HL-60 (cell line): ENCODE data around the gene VWA5A.

ENCODE experiments used
- DNase-seq, 2 experiments: peaks; one replicate each; pipeline ENCODE4 v3.0.0-alpha.2; 2010 to 2020; ENCODE audit warnings: low read depth in 1 of 2, low spot score in 1 of 2
- H3K27ac ChIP-seq: fragments of 250-450 bp; sonication (Bioruptor Pico); replicated peaks from 2 replicates; pipeline ENCODE4 v1.5.1; 2020; ENCODE audit warnings: mild to moderate bottlenecking, moderate library complexity
- H3K27me3 ChIP-seq: fragments of 250-450 bp; sonication (Bioruptor Pico); 2 replicates; pipeline ENCODE4 v1.5.1; 2021; ENCODE audit warnings: mild to moderate bottlenecking, moderate library complexity; ENCODE audit not compliant: insufficient read depth, poor library complexity, severe bottlenecking
- H3K4me3 ChIP-seq: replicated peaks from 2 replicates; pipeline ENCODE4 v1.5.1; 2011; ENCODE audit warnings: mild to moderate bottlenecking, control low read depth, low read length; ENCODE audit not compliant: insufficient read depth
- CTCF ChIP-seq: IDR thresholded peaks from one replicate; pipeline ENCODE4 v1.5.1; 2011; ENCODE audit warnings: low read length, control low read depth, inconsistent platforms; ENCODE audit not compliant: insufficient read depth
- GABPA ChIP-seq: IDR thresholded peaks from 2 replicates; pipeline ENCODE4 v1.6.1; 2012; ENCODE audit warnings: low read depth
- POLR2AphosphoS5 ChIP-seq: IDR thresholded peaks from 2 replicates; pipeline ENCODE4 v1.6.1; 2012; ENCODE audit warnings: low read depth
- REST ChIP-seq: IDR thresholded peaks from 2 replicates; pipeline ENCODE4 v1.6.1; 2012; ENCODE audit warnings: low read depth; ENCODE audit not compliant: insufficient replicate concordance
- SPI1 ChIP-seq: IDR thresholded peaks from 2 replicates; pipeline ENCODE4 v1.6.1; 2012; ENCODE audit warnings: low read depth, mild to moderate bottlenecking, borderline replicate concordance

Gene VWA5A

DNA sequence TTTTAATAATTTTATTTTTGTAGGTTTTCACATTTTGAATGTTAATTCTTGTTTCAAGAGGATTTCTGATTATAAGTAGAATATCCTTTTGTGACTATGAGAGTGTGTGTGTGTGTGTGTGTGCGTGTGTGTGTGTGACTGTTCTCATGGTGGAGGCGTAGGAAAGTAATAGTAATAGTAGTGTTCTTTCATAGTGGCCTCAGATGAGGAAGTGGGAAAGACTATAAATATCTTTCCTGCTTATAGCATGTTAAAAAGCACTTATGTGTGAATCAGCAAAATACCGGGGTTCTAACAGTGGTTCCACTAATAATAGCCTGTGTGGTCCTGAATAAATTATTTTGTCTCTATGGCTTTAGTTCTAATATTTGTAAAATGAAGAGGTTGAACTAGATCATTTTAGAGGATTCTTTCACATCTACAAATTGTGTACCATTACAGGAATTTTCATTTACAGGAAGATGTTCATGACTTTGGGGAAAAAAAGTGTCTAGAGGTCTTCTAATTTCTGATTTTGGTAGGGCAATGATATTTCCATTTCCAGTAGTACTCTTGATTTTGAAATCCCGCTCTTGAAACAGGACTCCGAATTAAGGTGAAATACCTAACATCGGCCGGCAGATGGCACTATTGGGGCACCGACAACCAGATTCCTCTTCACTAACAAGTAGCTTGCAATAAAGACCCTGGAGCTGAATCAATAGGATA is 44.2 kb upstream of the VWA5A start:
- Histone ChIP-seq H3K27ac (no peak overlapping the region), H3K4me3 (no peak overlapping the region), H3K27me3 (peaks cover 7% of the 10 kb centered on the region)
- DNase-seq, result peak; percentile 74 to 78
- TF ChIP-seq REST (no peak), POLR2AphosphoS5 (no peak), CTCF (no peak), GABPA (no peak), SPI1 (peak; percentile 86)

GRCh38 chr11:124071623-124071948 is 43.7 kb upstream of the VWA5A start:
- Histone ChIP-seq H3K27me3 (peaks cover 4% of the 10 kb centered on the region), H3K27ac (no peak overlapping the region), H3K4me3 (no peak overlapping the region)
- no peak for DNase-seq
- TF ChIP-seq POLR2AphosphoS5, result no peak
- no peak for TF ChIP-seq GABPA
- no peak for TF ChIP-seq SPI1
- TF ChIP-seq REST, result no peak
- TF ChIP-seq CTCF, result no peak

GRCh38 chr11:124072147-124072546 is 43.1 kb upstream of the VWA5A start:
- TF ChIP-seq REST (no peak), SPI1 (no peak), POLR2AphosphoS5 (no peak), GABPA (no peak), CTCF (no peak)
- peaks cover under 1% of the 10 kb centered on the region for H3K27me3 ChIP-seq
- no peak overlapping the region for H3K4me3 ChIP-seq
- H3K27ac ChIP-seq, result no peak overlapping the region
- no peak for DNase-seq
